MM.1S (cell line): ENCODE measurements around the gene ANKRD13A.

Experiments used
- DNase-seq: peaks from one replicate; pipeline ENCODE4 v3.0.0-alpha.2; 2015
- H2AFZ ChIP-seq: fragments of 300-600 bp; sonication (generic); 2 replicates; pipeline ENCODE4 v1.6.0; 2016; ENCODE audit warnings: antibody characterized with exemption, low read length
- H3F3A ChIP-seq: fragments of 300-600 bp; sonication (generic); 2 replicates; pipeline ENCODE4 v1.6.1; 2016; ENCODE audit warnings: mild to moderate bottlenecking, antibody characterized with exemption, low read length, moderate library complexity, mixed read lengths; ENCODE audit not compliant: insufficient read depth
- H3K27ac ChIP-seq: fragments of 300-600 bp; sonication (generic); 2 replicates; pipeline ENCODE4 v1.5.1; 2016; ENCODE audit warnings: mild to moderate bottlenecking, low read length
- H3K27me3 ChIP-seq: fragments of 300-600 bp; sonication (generic); replicated peaks from 2 replicates; pipeline ENCODE4 v1.6.0; 2016; ENCODE audit warnings: low read length; ENCODE audit not compliant: insufficient read depth
- H3K36me3 ChIP-seq: fragments of 300-600 bp; sonication (generic); replicated peaks from 2 replicates; pipeline ENCODE4 v1.6.1; 2016; ENCODE audit warnings: mild to moderate bottlenecking, low read length, mixed read lengths; ENCODE audit not compliant: insufficient read depth
- H3K4me1 ChIP-seq: fragments of 300-600 bp; sonication (generic); 2 replicates; pipeline ENCODE4 v1.6.1; 2016; ENCODE audit warnings: low read length, mixed read lengths
- H3K4me2 ChIP-seq: fragments of 300-600 bp; sonication (generic); 2 replicates; pipeline ENCODE4 v1.6.0; 2016; ENCODE audit warnings: low read depth, low read length
- H3K4me3 ChIP-seq: fragments of 300-600 bp; sonication (generic); 2 replicates; pipeline ENCODE4 v1.5.1; 2016; ENCODE audit warnings: low read length, mixed read lengths
- H3K79me2 ChIP-seq: fragments of 300-600 bp; sonication (generic); 2 replicates; pipeline ENCODE4 v1.6.1; 2016; ENCODE audit warnings: mixed run types, low read length, mixed read lengths
- H3K9ac ChIP-seq: fragments of 300-600 bp; sonication (generic); 2 replicates; pipeline ENCODE4 v1.6.1; 2016; ENCODE audit warnings: low read length, mixed read lengths
- H3K9me2 ChIP-seq: fragments of 300-600 bp; sonication (generic); replicated peaks from 2 replicates; pipeline ENCODE4 v1.6.1; 2016; ENCODE audit warnings: mild to moderate bottlenecking, low read length, mixed read lengths; ENCODE audit not compliant: insufficient read depth
- H3K9me3 ChIP-seq: fragments of 300-600 bp; sonication (generic); replicated peaks from 2 replicates; pipeline ENCODE4 v1.6.1; 2016; ENCODE audit warnings: mild to moderate bottlenecking, low read length, mixed read lengths; ENCODE audit not compliant: insufficient read depth
- H4K20me1 ChIP-seq: fragments of 300-600 bp; sonication (generic); 2 replicates; pipeline ENCODE4 v1.6.1; 2016; ENCODE audit warnings: mild to moderate bottlenecking, low read length, moderate library complexity, mixed read lengths; ENCODE audit not compliant: insufficient read depth
- CTCF ChIP-seq: fragments of 300-600 bp; sonication (generic); IDR thresholded peaks from 2 replicates; pipeline ENCODE4 v1.5.1; 2016; ENCODE audit warnings: antibody characterized with exemption, low read length, mixed read lengths
- EZH2 ChIP-seq: fragments of 300-600 bp; sonication (generic); optimal IDR thresholded peaks from 2 replicates; pipeline ENCODE3; 2017; ENCODE audit warnings: low read depth, mild to moderate bottlenecking, antibody characterized with exemption, low read length, mixed read lengths
- EZH2phosphoT487 ChIP-seq: fragments of 300-600 bp; sonication (generic); IDR thresholded peaks from 2 replicates; pipeline ENCODE4 v1.6.1; 2018; ENCODE audit warnings: antibody characterized with exemption, low read length

ANKRD13A gene

GRCh38 chr12:109967383-109968031 is 31.7 kb upstream of the ANKRD13A start:
- no peak overlapping the region for H3K4me2 ChIP-seq
- H3F3A ChIP-seq, result no peaks in the 10 kb centered on the region
- H3K9me2 ChIP-seq, result no peaks in the 10 kb centered on the region
- H4K20me1 ChIP-seq, result no peaks in the 10 kb centered on the region
- no peak for TF ChIP-seq CTCF
- no peak for TF ChIP-seq EZH2
- TF ChIP-seq EZH2phosphoT487, result no peak
- H3K27ac ChIP-seq, result no peak overlapping the region
- no peak for DNase-seq
- H3K4me3 ChIP-seq, result no peak overlapping the region
- no peaks in the 10 kb centered on the region; the same call in 1 of the 2 replicates for H3K36me3 ChIP-seq
- no peaks in the 10 kb centered on the region for H3K9me3 ChIP-seq
- no peaks in the 10 kb centered on the region for H3K79me2 ChIP-seq
- no peaks in the 10 kb centered on the region for H3K4me1 ChIP-seq
- H2AFZ ChIP-seq, result no peak overlapping the region
- H3K27me3 ChIP-seq, result no peaks in the 10 kb centered on the region
- H3K9ac ChIP-seq, result no peak overlapping the region

GRCh38 chr12:109968032-109968420 is 31.2 kb upstream of the ANKRD13A start:
- Histone ChIP-seq H3K36me3 (no peaks in the 10 kb centered on the region; the same call in 1 of the 2 replicates), H3K79me2 (no peaks in the 10 kb centered on the region), H3K27me3 (no peaks in the 10 kb centered on the region), H3K4me3 (no peak overlapping the region), H3K9ac (no peak overlapping the region), H4K20me1 (no peaks in the 10 kb centered on the region), H3K4me1 (no peaks in the 10 kb centered on the region), H3K27ac (no peak overlapping the region), H3K9me3 (no peaks in the 10 kb centered on the region), H3F3A (no peaks in the 10 kb centered on the region), H2AFZ (no peak overlapping the region), H3K4me2 (no peak overlapping the region), H3K9me2 (no peaks in the 10 kb centered on the region)
- TF ChIP-seq EZH2 (no peak), EZH2phosphoT487 (no peak), CTCF (no peak)
- DNase-seq, result peak; percentile 20

GRCh38 chr12:109968801-109969200 is 30.4 kb upstream of the ANKRD13A start:
- Histone ChIP-seq H4K20me1 (no peaks in the 10 kb centered on the region), H3K4me2 (no peak overlapping the region), H3K4me3 (no peak overlapping the region), H2AFZ (no peak overlapping the region), H3K36me3 (no peaks in the 10 kb centered on the region), H3K79me2 (no peaks in the 10 kb centered on the region), H3K9me2 (no peaks in the 10 kb centered on the region), H3K9me3 (no peaks in the 10 kb centered on the region), H3K9ac (no peak overlapping the region), H3K27ac (no peak overlapping the region), H3K4me1 (no peaks in the 10 kb centered on the region), H3K27me3 (no peaks in the 10 kb centered on the region), H3F3A (no peaks in the 10 kb centered on the region)
- DNase-seq, result no peak
- TF ChIP-seq CTCF (no peak), EZH2phosphoT487 (no peak), EZH2 (no peak)
